Kidney tubule cell (primary cell): Measurements from ENCODE around the gene L3MBTL4.

ENCODE experiments used
- DNase-seq: peaks from one replicate; pipeline ENCODE4 v3.0.0-alpha.2; 2018; ENCODE audit warnings: low spot score

Gene L3MBTL4

DNA sequence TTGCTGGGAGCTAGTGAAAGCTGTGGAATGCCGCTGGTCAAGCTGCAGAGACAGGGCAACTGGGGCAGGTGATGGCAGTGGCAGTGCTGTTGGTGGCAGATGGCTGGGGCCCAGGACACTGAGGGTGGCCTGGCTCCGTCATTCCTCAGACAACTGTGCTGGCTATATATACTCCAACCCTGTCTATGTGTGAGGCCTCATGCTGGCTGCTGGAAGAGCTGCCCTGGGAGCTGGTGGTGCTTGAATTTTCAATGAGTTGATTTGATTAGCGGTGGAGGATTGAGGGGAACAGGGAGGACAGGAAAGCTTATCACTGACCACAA is 452.9 kb downstream of the L3MBTL4 start:
- no peak for DNase-seq

DNA sequence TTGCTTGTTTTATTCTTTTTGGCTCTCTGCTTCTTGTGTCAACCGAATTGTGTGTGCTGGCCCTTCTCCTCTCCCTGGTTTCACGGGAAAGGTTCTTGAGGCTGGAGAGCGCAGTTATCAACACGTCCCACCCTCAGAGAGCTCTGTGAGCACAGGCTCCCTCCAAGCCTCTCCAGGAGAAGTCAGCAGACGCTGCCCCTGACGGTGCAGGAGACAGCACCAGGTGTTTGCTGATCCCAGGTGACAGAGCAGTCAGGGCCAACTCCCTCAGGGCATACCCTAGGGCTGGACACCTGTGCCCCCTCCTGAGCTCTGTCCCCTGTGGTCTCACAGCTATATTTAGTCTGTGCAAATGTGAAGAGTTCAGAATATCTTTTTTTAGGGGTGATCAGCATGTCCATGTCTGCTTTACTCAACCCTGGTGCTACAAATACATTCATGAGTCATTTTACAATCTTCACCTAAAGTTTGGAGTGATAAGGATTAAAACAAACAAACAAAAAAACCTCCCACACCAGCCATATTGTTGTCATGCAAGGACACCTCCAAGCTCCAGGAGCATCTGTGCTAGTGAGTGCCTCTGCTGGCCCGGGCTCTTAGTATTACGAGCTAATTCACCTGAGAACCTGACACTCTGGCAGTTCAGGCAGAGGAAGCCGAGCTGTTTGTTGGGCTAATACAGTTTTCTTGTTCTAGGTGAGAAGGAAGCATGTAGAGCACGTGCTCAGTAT is 453.4 kb downstream of the L3MBTL4 start:
- DNase-seq: no peak

- no peak for DNase-seq
Observed at GRCh38 chr18:5958822-5959221, 455.9 kb downstream of the L3MBTL4 start.

DNA sequence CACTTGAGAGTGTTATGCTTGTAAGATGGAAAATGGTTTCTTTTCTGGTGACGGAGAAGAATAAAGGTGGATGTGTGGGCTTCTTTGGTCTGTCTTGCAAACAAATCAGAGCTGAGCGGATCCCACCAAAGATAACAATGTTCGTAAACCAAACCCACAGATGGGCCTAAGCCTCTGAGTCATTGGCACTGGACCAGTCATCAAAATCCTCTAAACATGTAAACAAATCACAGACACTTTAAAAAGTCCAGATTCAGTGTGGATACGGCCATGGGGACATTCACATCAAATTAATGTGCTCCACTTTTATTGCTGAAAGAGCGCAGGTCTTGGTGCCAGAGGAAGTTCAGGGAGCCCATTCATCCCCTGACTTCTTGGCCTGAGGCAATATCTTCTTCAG is 458.9 kb downstream of the L3MBTL4 start:
- no peak for DNase-seq

DNA sequence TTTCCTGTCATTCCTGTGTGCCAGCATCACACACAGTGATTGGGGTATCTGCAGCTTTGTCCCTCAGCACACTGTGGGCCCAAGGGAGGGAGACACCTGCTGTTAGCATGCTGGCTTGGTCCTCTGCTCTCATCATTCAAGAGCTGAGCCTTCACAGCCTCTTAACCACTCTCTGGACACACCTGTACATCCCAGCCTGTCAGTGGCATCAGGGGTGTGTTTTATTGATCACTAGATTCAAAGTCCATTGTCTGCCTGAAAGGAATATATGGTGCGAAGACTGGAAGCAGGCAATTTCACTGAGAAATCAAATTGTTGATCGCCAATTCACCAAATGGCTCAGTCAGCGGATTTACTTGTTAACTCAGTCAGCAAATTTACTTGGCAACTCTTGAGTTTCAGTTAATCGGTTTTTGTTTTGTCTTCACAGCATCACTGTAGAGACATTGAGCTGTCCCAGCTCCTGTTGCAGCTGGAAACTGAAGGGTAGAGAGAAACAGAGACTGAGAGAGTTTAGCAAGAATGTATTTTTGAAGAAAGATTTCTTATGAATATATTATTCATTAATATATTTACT is 463.1 kb downstream of the L3MBTL4 start:
- no peak for DNase-seq

DNA sequence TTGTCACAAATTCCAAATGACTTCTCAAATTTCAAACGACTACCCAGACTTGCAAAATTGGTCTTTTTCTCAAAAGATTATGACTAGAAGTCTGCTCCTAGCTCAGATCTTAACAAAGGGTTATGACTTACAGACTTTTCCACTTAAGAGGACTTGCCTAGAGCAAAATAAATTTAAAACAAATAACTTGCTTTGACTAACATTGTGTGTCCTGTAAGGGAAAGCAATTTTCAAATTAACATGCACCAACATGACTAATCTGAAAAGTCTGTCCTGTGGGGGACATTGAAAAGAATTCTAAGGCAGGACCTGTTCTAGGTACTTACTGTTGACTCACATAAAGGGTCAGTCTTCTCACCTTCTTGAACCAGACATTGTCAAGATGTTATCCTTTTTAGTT is 465.9 kb downstream of the L3MBTL4 start:
- DNase-seq: no peak

GRCh38 chr18:5948237-5948636 is 466.5 kb downstream of the L3MBTL4 start:
- DNase-seq: no peak

DNA sequence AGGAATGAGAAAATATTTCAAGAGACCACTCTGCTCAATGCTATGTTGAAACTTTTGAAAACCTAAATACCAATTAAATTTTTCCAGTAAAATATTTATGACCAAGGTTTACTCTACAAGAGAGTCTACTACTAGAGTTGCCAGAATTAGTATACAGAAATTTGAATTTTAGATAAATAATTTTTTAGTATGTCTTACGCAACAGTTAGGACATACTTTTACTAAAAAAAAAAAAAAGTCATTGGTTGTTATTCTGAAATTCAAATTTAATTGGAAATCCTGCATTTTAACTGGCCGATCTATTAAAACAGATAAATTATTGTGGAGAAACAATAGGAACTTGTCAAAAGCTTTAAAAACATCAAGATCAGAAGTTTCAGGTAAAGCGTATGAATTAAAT is 470.3 kb downstream of the L3MBTL4 start:
- no peak for DNase-seq

- peak; percentile 16 for DNase-seq
Observed at GRCh38 chr18:5943514-5943913, 471.2 kb downstream of the L3MBTL4 start.

- DNase-seq: no peak
Observed at GRCh38 chr18:5942591-5942990, 472.1 kb downstream of the L3MBTL4 start.

- DNase-seq: no peak
Observed at GRCh38 chr18:5941890-5942289, 472.8 kb downstream of the L3MBTL4 start.

GRCh38 chr18:5939801-5940667 is 474.7 kb downstream of the L3MBTL4 start:
- peak; percentile 19 for DNase-seq

DNA sequence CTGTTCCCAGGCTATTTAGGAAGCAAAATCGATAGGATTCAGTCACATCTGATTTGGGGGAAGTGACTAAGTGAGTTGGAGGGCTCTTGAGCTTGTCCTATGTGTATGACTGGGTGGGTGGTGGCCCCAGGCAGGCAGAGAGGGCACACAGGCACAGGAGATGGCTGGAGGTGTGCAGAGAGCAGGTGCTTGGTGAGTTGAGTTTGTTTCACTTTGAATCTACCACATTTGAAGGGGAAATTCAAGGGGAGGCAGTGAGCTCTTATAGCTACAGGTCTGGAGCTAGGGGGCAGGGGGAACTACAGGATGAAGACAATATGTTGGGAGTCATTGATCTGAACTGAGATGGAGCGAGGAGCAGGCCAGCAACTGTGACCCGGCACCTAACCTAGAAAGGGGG is 476.9 kb downstream of the L3MBTL4 start:
- DNase-seq: no peak

DNA sequence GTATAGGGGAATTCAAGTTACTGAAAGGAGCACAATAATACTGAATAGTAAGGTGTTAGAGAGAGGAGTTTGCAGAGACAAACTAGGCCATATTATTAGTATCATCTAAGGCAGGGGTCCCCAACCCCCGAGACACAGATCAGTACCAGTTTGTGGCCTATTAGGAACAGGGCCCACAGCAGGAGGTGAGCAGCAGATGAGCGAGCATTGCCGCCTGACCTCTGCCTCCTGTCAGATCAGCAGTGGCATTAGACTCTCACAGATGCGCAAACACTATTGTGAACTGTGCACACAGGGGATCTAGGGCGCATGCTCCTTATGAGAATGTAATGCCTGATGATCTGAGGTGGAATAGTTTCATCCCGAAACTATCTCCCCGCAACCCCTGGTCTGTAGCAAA is 477.6 kb downstream of the L3MBTL4 start:
- no peak for DNase-seq

DNA sequence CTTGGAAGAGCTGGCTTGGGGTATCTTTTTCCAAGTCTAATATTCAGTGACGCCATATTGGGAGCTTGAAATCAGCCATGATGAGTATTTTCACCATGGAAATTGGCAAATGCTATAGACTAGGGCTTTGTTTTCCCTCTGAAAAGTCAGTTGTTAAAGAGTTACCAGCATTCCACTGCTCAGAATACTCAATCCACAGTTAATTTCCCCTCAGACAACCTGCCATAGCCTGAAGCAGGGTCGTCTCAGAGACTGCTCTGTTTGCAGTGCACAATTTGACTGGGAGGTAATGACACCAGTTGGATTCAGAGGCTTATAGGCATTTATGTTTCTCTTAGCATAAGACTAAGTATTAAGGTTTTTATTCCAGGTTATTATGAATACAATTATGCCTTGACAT is 483.9 kb downstream of the L3MBTL4 start:
- DNase-seq: no peak

DNA sequence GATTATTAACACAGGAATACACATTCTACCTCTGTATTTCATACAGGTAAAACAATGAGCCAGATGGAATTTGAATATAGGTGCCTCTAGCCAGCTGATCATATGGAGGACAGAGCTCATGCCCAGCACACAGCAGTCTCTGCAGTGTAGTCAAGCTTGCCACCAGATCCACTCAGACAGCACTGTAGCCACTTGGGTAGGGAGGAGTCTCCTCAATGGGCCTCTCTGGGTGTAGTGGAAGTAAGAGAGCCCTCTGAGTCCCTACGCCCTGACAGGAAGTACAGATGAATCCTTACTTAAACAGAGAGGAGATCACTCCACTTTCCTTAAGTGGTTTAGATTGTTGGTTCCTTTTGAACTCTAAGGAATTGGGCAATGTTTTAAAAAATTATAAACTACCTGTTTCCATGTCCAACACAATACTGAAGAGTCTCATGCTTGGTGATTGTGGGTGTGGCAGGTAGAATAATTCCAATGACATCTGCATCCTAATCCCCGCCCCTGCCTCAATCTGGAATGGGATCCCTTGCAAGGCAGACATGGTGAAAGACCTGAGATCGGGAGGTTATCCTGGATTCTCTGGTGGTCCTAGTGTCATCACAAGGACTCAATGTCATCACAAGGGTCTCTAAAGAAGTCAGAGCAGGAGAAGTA is 496.4 kb downstream of the L3MBTL4 start:
- no peak for DNase-seq

DNA sequence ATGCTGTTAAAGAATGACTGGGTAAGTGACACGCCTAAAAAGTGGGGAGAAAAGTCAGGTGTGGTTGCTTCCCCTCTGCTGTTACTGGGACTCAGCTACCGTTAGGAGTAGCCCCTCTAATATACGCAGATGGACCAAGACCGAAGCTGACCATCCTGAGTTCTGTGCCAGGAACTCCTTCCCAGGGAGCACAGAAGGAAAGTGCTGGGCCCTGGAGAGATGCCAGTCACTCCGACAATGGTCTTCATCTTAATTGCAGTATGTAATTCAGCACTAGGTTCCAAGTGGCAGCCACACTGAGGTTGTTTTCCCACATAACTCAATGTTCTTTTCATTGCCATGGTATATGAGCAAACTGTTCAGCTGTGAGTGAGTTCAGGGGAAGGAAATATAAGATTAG is 499.8 kb downstream of the L3MBTL4 start:
- DNase-seq: no peak

GRCh38 chr18:5914016-5914415 is 500.7 kb downstream of the L3MBTL4 start:
- peak; percentile 27 for DNase-seq

DNA sequence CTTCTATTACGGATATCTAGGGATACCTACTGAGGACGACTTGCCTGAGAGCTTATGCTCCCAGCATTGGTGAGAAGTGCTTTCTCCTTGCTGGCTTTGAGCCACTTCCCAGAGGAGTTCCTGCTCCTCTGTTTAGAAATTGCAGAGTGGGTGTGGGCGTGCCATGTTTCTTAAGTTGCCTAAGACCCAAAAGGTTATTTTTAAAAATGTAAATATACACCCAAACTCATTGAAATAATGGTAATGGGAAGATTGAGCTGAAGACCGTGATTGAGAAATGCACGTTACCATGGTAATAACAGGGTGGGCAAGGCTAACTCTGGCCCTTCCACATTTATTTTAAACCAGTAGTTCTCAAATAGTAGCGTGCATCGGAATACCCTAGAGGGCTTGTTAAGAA is 502.1 kb downstream of the L3MBTL4 start:
- DNase-seq: no peak

- peak; percentile 39 for DNase-seq
Observed at GRCh38 chr18:5909125-5909524, 505.6 kb downstream of the L3MBTL4 start.
